ENCODE measurements around the gene SPATA22.
"Not testable (repeated sequence)": the region's sequence is repeated elsewhere in the genome, so short reads cannot be mapped to it uniquely, and the experiment has no call there.

Gene SPATA22, protein sequence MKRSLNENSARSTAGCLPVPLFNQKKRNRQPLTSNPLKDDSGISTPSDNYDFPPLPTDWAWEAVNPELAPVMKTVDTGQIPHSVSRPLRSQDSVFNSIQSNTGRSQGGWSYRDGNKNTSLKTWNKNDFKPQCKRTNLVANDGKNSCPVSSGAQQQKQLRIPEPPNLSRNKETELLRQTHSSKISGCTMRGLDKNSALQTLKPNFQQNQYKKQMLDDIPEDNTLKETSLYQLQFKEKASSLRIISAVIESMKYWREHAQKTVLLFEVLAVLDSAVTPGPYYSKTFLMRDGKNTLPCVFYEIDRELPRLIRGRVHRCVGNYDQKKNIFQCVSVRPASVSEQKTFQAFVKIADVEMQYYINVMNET

DNA sequence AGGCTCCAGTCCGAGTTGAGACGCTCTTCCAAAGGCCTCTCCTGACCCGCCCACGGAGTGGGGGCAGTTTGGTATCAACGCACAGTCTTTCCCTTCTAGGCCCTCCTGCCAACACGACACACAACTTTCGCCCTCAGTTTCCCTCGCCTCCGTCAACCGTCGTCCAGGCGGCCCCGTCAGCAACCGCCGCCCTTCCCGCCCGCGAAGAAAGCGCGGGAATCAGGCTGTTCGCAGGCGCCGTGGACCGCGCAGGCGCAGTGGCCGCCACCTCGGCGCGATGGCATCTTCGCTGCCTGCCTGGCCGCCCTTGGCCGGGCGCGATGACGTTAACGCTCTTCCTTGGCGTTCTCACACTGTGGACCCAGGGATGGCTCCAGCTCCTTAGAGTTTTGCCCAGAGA, at the start of gene SPATA22:
Gene SPATA22, minus strand, starts transcription at position 221 of the 400 bp plus-strand sequence. CDS start 2,494 bp downstream, outside the sequence.
- no peak for DNase-seq (ENCODE audit: low spot score)
- no peak within 1 kb of the TSS for H3K27ac ChIP-seq
- TF ChIP-seq, protein P1, sequence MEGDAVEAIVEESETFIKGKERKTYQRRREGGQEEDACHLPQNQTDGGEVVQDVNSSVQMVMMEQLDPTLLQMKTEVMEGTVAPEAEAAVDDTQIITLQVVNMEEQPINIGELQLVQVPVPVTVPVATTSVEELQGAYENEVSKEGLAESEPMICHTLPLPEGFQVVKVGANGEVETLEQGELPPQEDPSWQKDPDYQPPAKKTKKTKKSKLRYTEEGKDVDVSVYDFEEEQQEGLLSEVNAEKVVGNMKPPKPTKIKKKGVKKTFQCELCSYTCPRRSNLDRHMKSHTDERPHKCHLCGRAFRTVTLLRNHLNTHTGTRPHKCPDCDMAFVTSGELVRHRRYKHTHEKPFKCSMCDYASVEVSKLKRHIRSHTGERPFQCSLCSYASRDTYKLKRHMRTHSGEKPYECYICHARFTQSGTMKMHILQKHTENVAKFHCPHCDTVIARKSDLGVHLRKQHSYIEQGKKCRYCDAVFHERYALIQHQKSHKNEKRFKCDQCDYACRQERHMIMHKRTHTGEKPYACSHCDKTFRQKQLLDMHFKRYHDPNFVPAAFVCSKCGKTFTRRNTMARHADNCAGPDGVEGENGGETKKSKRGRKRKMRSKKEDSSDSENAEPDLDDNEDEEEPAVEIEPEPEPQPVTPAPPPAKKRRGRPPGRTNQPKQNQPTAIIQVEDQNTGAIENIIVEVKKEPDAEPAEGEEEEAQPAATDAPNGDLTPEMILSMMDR (conservative IDR thresholded peaks at IDR 0.05; ENCODE audit: low read depth) = no peak
- POLR2A ChIA-PET (ENCODE audit: low non-redundant PET) = no interaction called here
- CTCF ChIA-PET = no interaction called here

DNA sequence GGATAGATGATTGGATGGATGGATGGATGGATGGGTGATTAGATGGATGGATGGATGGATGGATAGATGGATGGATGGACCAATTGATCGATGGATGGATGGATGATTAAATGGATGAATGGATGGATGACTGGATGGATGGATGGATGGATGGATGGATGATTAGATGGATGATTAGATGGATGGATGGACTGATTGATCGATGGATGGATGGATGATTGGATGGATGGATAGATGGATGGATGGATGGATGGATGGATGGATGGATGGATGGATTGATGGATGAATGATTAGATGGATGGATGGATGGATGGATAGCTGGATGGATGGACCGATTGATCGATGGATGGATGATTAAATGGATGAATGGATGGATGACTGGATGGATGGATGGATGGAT, 47.9 kb upstream of the SPATA22 start:
- DNase-seq (ENCODE audit: low spot score); H3K27ac ChIP-seq; POLR2A ChIA-PET (ENCODE audit: low non-redundant PET); CTCF ChIA-PET: not testable (repeated sequence)

DNA sequence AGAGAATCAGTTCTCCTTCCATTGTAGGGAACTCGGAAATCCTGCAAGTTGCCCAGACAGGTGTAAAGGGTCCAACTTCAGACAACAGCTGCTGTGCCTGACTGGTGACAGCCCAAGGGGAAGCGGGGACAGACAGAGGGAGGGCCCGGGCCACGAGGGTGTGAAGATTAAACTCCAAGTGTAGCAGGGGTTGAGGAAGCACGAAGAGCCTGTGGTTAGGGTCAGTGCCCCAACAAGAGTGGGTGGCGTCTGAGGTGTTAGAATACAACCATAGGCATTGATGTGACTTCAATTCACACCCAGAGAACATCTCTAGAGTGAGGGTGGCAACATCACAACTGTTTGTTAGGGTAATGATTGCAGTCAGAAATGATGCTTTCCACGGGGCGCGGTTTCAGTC, 43.3 kb upstream of the SPATA22 start:
- no peak for DNase-seq (ENCODE audit: low spot score)
- CTCF ChIA-PET = no interaction called here
- POLR2A ChIA-PET (ENCODE audit: low non-redundant PET) = no interaction called here
- TF ChIP-seq, protein P1 (conservative IDR thresholded peaks at IDR 0.05; ENCODE audit: low read depth) = no peak
- no peak overlapping the region for H3K27ac ChIP-seq

DNA sequence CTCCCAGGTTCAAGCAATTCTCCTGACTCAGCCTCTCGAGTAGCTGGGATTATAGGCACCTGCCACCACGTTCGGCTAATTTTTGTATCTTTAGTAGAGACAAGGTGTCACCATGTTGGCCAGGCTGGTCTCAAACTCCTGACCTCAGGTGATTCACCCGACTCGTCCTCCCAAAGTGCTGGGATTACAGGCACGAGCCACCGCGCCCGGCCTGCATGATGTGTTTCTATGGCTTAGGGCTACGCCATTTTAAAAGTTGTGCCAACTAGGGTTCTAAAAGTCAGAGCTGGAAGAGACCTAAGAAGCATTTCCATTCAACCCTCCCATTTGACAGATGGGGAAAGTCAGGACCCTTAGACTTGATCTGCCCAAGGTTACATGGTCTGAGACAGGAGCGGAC, 42.5 kb upstream of the SPATA22 start:
- DNase-seq (ENCODE audit: low spot score); H3K27ac ChIP-seq; POLR2A ChIA-PET (ENCODE audit: low non-redundant PET): not testable (repeated sequence)
- CTCF ChIA-PET = interaction anchor here (0.6 kb wide), 2 partner anchors 30 to 1483 kb away, joined by 3 read pairs; partner anchors contain the start of gene INCA1

DNA sequence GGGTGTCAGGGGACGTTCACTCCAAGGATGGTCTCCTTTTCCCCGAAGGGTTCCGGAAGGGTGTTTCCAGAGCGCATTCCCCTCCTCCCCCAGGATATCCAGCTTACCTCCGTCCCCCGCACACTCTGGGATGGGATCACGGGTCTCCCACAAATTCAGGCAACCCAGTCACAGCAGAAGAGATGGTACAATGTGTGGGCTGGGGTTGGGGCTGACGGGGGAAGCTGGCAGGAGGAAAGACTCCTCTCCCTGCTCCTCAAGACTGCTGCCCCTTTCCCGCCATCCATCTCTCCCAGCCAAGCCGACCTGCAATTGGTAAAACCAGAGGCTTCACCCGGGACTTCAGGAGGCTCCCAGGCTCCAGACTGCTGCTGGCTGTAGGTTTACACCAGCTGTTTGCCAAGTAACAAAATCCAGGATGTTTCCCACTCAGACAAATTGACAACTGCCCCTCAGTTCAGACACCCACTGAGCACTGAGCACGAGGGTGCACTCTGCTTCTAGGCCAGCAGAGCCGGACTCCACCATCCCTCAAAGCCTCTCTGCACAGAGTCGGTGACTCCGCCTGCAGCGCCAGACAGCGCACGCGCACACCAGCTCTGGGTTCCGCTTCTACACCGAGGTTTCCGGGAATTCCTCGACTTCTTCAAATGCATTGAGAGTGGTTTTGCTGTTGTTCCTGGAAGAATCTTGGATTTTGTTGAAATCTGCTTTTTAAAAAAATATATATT, 41.9 kb upstream of the SPATA22 start:
- POLR2A ChIA-PET (ENCODE audit: low non-redundant PET) = no interaction called here
- DNase-seq (ENCODE audit: low spot score) = no peak
- CTCF ChIA-PET = interaction anchor here (0.6 kb wide), 2 partner anchors 31 to 1484 kb away, joined by 3 read pairs; partner anchors contain the start of gene INCA1
- no peak overlapping the region for H3K27ac ChIP-seq
- TF ChIP-seq, protein P1 (conservative IDR thresholded peaks at IDR 0.05; ENCODE audit: low read depth) = no peak

DNA sequence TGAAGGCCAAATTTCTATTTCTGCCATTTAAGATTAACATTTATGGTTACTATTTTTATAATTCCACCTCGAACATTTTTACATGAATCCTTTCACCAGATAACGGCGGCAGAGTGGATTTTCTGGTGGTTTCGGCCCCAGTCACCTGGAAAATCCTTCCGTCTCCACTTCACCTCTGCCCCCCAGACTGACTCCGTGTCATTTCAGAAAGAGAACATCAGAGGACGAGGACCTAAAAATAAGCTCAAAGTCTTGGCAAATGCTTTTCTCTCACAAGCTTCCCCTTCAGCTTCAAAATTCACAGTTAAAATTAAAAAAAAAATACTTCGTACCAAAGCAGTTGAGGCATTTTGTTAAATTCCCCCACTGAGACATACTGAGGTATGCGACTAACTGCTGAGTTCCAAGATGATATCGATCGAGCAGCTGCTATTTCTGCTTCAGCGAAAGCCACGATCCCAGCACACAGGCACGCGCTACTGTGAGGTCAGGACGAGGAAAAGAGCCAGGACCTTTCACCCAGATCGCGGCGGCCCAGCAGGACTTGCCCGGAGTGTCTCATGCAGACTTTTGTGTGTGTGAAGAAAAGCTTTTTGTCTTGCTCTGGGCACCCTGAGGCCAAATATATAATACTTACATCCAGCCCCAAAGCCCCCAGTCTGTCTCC, 41.0 kb upstream of the SPATA22 start:
- TF ChIP-seq, protein P1 (conservative IDR thresholded peaks at IDR 0.05; ENCODE audit: low read depth) = no peak
- DNase-seq (ENCODE audit: low spot score) = no peak
- ChIA-PET CTCF (interaction anchor here (0.6 kb wide), 1 partner anchor 128 kb away, joined by 3 read pairs; no protein-coding TSS in a partner anchor), POLR2A (ENCODE audit: low non-redundant PET) (no interaction called here)
- H3K27ac ChIP-seq = no peak overlapping the region

DNA sequence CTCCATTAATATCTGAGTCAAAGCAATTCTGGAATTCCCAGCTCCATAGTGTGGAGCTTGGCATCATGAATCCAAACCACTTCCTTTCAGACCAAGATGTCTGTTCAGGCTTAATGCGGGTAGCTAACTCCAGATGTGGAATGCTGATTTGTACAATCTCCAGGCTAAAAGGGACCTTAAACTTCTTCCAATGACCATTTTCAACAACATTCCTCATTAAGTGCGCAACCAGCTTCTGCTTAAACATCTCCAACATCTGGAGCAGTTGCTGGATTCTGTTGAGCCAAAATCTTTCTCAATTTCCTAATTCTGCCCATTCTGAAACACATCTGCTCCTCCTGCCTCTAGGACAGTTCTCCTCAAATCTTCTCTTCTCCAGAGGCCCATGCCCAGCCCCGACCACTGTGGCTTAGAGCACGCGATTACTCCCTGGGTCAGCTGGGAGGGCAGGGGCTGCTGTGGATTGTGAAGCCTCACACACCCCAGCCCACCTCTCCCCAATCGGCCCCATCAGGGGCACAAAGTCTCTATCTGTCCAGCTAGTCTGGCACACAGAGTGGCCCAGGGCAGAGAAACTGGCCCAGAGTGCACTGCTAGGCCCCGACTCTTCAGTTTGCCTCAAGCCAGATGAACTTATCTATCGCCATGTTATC, 40.4 kb upstream of the SPATA22 start:
- ChIA-PET POLR2A (ENCODE audit: low non-redundant PET) (no interaction called here), CTCF (interaction anchor here (0.6 kb wide), 1 partner anchor 128 kb away, joined by 3 read pairs; no protein-coding TSS in a partner anchor)
- no peak for DNase-seq (ENCODE audit: low spot score)

More for the DNA sequence above, 40.4 kb upstream of the SPATA22 start:
- TF ChIP-seq, protein P1 (conservative IDR thresholded peaks at IDR 0.05; ENCODE audit: low read depth) = no peak
- no peak overlapping the region for H3K27ac ChIP-seq

All from RWPE1 (cell line).